Activated CD4-positive, alpha-beta memory T cell treated with anti-CD3 and anti-CD28 coated beads for 36 hours (primary cell): ENCODE results near the gene HOXD1. TPM values are rescaled to one million over a fixed set of nuclear protein-coding genes. Genes with fewer than 3 reads are reported as not detected.

Source experiments
- CTCF ChIA-PET: fragments of 350-600 bp; sonication (Branson Sonifier 250); formaldehyde crosslinking; loops from one replicate; lab custom pipeline; 2021; ENCODE audit warnings: antibody characterized with exemption, inconsistent platforms; lab: Charles Lee
- POLR2A ChIA-PET: fragments of 350-600 bp; sonication (Branson Sonifier 250); formaldehyde crosslinking; loops from one replicate; lab custom pipeline; 2021; ENCODE audit warnings: antibody characterized with exemption; lab: Charles Lee
- DNase-seq: peaks from one replicate; pipeline ENCODE4 v3.0.0-alpha.2; 2020
- H3K27ac Mint-ChIP-seq: one replicate; pipeline ENCODE4 v1.8.0; 2021; ENCODE audit warnings: mixed read lengths
- H3K27me3 Mint-ChIP-seq: one replicate; pipeline ENCODE4 v1.8.0; 2021; ENCODE audit warnings: mixed read lengths
- H3K36me3 Mint-ChIP-seq: one replicate; pipeline ENCODE4 v1.8.0; 2021; ENCODE audit warnings: mixed read lengths
- H3K4me1 Mint-ChIP-seq: one replicate; pipeline ENCODE4 v1.8.0; 2021; ENCODE audit warnings: low read depth, mixed read lengths
- H3K4me3 Mint-ChIP-seq: one replicate; pipeline ENCODE4 v1.8.0; 2021; ENCODE audit warnings: mild to moderate bottlenecking, mixed read lengths
- H3K9me3 Mint-ChIP-seq: one replicate; pipeline ENCODE4 v1.8.0; 2021; ENCODE audit warnings: mixed read lengths
- intact Hi-C: fragments of 100-400 bp; cut with micrococcal nuclease; formaldehyde crosslinking; loops from one replicate; pipeline ENCODE4 v1.15.1; 2023
- total RNA-seq, 2 experiments: library from RNA; stranded (reverse); gene quantifications; one replicate each; pipeline ENCODE4 v1.2.3, GENCODE V29; 2021

Gene HOXD1
- total RNA-seq, 2 experiments from 2014 or later, result not detected

DNA sequence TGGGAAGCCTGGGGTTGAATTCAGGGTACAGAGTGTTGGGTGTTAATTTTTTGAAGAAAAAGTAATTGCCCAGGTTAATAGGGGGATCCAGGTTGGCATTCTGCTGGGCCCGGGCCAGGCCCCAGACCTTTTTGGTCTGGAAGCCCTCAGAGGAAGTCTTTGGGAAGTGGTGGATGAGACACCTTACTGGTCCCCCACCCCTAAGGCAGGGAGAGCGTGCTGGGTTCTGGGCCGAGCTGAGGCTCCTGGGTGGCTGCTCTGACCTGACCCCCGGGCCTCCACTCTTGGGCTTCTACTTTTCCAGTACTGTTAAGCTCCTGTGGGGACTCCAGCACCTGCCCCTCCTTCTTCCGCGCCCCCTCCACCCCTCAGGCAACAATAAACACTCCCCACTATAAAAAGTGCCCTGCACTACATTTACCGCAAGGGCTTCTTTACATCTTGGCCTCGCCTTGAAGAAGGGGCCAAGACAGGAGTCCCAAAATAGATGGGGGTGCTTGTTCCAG is 32.1 kb upstream of the HOXD1 start:
- Mint-ChIP-seq H3K36me3 (peaks cover 4% of the 10 kb centered on the region), H3K9me3 (no peaks in the 10 kb centered on the region), H3K27me3 (peaks cover 63% of the 10 kb centered on the region), H3K27ac (no peak overlapping the region), H3K4me3 (no peak overlapping the region), H3K4me1 (peaks cover 14% of the 10 kb centered on the region)
- CTCF ChIA-PET, result no interaction called here
- intact Hi-C loops, result no loop called here
- POLR2A ChIA-PET, result no interaction called here
- DNase-seq, result no peak

DNA sequence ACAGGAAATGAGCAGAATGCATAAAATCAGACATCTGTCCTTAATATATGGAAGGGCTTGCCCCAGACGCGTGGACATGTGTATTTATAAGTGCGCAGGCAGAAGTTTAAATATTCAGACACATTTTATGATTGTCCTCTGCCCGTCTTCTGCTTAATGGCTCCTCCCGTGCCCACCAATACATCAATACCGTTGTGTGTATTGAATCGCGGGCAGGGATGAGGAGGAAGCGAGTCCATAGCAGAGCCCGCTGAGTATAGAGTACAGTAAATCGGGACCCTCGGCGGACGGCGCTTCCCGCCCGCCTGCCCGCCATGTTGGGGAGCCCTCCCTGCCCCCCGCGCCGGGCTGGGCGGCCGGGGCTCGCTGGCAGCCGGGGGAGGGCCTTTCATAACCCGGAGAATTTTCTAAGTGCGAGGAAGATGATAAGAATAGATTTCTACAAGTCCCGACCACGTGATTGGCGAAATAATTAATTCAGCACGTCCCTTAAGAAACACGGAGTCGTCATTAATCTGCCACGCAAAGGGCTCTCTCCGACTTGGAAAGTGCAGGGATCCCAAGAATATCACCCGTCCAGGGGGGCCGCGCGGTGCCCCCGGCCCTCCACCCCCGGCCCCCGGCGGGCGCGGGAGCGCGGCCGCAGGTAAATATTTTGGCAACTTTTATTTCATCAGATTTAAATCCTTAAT is 31.5 kb upstream of the HOXD1 start, which contains the start of gene HOXD3:
HOXD3 (plus strand) TSS at position 501 of the 692 bp plus-strand sequence. CDS start 11,808 bp downstream, outside the sequence.
- POLR2A ChIA-PET, result no interaction called here
- H3K27me3 Mint-ChIP-seq, result peaks cover 64% of the 10 kb centered on the region
- H3K4me3 Mint-ChIP-seq, result peak within 1 kb of the TSS; percentile 10
- H3K9me3 Mint-ChIP-seq, result no peaks in the 10 kb centered on the region
- DNase-seq, result no peak
- peaks cover 12% of the 10 kb centered on the region for H3K4me1 Mint-ChIP-seq
- intact Hi-C loops, result no loop called here
- H3K36me3 Mint-ChIP-seq, result peaks cover 4% of the 10 kb centered on the region
- peak within 1 kb of the TSS; percentile 38 for H3K27ac Mint-ChIP-seq
- CTCF ChIA-PET, result no interaction called here

DNA sequence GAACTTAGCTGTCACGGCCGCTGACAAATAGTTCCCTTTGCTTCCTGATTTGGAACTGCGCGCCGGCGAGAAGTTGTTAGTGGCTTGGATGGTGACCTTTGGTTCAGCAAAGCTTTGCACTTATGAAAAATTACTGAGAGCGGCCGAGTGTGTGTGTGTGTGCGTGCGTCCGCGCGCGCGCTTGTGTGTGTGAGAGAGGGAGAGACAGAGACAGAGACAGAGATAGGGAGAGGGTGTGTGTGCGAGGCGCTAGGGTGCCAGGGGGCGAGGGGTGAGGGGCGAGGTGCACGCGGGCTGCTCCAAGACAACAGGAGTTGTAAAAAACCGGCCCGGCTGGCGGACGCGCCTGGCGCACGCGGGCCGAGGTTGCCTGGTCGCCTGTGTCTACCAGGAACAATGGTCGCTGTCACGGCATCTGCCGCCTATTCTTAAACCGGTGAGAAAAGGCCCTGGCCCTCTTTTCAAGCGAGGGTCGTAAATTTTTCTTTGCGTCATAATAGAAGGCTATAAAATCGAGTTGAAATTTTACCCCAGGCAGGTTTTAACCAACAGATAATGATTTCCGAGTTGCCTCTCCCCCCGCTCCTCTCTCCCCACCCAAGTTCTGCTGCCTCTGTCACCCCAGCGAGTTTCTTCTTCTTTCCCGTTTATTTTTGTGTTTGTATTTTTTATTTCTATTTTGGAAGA is 30.8 kb upstream of the HOXD1 start:
- Mint-ChIP-seq H3K27me3 (peaks cover 66% of the 10 kb centered on the region), H3K4me3 (peak overlapping the region; percentile 10), H3K9me3 (no peaks in the 10 kb centered on the region), H3K27ac (peak overlapping the region; percentile 38), H3K4me1 (peaks cover 12% of the 10 kb centered on the region), H3K36me3 (peaks cover 4% of the 10 kb centered on the region)
- no peak for DNase-seq
- CTCF ChIA-PET, result no interaction called here
- intact Hi-C loops, result no loop called here
- POLR2A ChIA-PET, result no interaction called here

DNA sequence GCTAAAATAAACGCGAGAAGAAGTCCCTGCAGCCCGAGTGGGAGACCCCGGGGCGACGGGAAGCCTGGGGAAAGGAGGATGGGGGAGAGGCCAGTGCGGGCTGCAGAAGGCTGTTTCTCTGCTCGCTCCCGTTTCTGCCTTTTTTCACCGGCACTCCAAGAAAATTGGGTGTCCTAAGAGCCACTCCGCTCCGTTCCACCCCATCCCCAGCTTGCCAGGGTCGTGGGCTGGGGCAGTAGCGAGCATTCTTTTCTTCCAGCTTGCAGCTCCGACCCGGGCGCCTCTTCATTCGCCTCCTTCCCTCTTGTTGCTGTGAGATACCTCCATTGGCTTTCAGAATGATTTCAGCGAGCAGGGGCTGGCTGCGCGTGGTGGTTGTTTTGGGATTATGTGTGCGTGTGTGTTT is 30.3 kb upstream of the HOXD1 start:
- CTCF ChIA-PET, result interaction anchor here (0.9 kb wide), 1 partner anchor 18 kb away, joined by 3 read pairs; no protein-coding TSS in a partner anchor
- no peak overlapping the region for H3K4me3 Mint-ChIP-seq
- peak overlapping the region; percentile 38 for H3K27ac Mint-ChIP-seq

DNA sequence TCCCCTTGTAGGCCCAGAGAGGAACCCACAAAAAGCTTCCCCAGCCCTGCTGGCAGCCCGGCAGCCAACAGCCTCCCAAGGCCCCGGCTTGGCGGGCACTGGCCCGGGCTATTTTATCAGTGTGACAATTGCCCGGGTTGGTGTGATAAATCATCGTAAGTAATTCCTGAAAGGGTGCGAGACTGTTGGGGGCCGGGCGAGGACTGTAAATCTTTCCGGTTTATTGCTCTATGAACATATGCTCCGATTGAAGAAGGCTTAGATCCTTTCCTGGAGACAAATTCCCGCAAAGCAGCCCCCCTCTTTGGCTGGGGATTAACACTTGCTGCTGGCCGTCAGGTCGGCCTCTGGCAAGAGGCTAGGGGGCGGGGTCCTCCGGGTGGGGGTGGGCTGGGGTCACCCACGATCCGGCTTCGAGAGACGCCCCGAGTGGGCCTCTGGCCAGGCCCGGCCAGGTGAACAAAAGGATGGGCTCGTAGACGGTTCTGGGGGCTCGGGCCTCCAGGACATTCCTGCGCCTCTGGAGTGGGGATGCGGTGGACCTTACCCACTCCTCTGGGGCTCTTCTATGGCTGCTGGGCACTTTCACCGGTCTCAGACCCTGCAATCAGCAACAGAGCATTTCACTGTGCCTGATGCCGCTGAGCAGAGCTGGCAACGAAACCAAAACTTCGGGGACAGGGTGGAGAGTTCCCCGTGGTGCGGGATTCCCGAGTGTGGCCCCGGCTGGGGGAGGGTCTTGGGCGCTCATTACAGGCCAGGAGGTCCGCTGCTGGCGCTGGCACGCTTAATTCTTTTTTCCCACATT is 29.4 kb upstream of the HOXD1 start:
- H3K27ac Mint-ChIP-seq, result no peak overlapping the region
- ChIA-PET POLR2A (no interaction called here), CTCF (interaction anchor here (0.9 kb wide), 1 partner anchor 19 kb away, joined by 3 read pairs; no protein-coding TSS in a partner anchor)
- intact Hi-C loops, result no loop called here
- H3K4me3 Mint-ChIP-seq, result no peak overlapping the region
- H3K4me1 Mint-ChIP-seq, result peaks cover 12% of the 10 kb centered on the region
- H3K27me3 Mint-ChIP-seq, result peaks cover 70% of the 10 kb centered on the region
- DNase-seq, result no peak
- H3K9me3 Mint-ChIP-seq, result no peaks in the 10 kb centered on the region
- peaks cover 6% of the 10 kb centered on the region for H3K36me3 Mint-ChIP-seq

More for the DNA sequence above, 30.3 kb upstream of the HOXD1 start:
- peaks cover 5% of the 10 kb centered on the region for H3K36me3 Mint-ChIP-seq
- no peaks in the 10 kb centered on the region for H3K9me3 Mint-ChIP-seq
- no peak for DNase-seq
- peaks cover 65% of the 10 kb centered on the region for H3K27me3 Mint-ChIP-seq
- peaks cover 12% of the 10 kb centered on the region for H3K4me1 Mint-ChIP-seq
- POLR2A ChIA-PET, result no interaction called here
- intact Hi-C loops, result no loop called here

DNA sequence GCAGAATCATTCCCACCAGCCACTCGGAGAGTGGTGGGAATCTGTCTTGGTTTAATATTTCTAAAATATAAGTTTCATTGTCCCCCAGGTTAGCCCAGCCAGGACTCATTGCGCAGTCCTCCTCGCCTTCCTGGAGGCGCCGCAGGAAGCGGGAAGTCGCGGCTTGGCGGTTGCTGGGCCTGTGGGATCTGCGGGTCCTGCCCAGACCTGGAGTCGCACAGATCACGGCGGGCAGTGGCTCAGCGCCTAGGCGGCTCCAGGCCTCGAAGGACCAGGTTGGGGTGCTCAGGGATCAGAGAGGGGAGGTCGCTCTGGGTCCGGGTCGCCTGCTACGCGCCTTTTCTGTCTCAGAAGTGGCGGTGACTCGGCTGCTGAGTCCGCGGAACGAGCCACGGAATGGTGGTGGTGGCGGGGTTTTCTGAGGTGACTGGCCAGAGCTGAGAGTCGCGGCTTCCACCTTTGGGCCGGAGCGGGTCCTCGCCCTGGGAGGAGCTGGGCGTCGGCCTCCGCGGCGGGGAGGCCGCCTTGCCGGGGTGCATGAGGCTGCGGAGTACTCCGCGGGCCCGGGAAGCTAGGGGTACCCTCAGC is 28.7 kb upstream of the HOXD1 start:
- POLR2A ChIA-PET, result no interaction called here
- Mint-ChIP-seq H3K4me1 (peaks cover 12% of the 10 kb centered on the region), H3K36me3 (peaks cover 6% of the 10 kb centered on the region), H3K27me3 (peaks cover 71% of the 10 kb centered on the region), H3K4me3 (no peak overlapping the region), H3K27ac (no peak overlapping the region), H3K9me3 (no peaks in the 10 kb centered on the region)
- intact Hi-C loops, result loop anchor here (5.0 kb wide), 2 partner anchors 47 to 72 kb away; no protein-coding TSS in a partner anchor
- no peak for DNase-seq
- CTCF ChIA-PET, result interaction anchor here (1.4 kb wide), 2 partner anchors 32 to 295 kb away, joined by 3 to 7 read pairs; no protein-coding TSS in a partner anchor

DNA sequence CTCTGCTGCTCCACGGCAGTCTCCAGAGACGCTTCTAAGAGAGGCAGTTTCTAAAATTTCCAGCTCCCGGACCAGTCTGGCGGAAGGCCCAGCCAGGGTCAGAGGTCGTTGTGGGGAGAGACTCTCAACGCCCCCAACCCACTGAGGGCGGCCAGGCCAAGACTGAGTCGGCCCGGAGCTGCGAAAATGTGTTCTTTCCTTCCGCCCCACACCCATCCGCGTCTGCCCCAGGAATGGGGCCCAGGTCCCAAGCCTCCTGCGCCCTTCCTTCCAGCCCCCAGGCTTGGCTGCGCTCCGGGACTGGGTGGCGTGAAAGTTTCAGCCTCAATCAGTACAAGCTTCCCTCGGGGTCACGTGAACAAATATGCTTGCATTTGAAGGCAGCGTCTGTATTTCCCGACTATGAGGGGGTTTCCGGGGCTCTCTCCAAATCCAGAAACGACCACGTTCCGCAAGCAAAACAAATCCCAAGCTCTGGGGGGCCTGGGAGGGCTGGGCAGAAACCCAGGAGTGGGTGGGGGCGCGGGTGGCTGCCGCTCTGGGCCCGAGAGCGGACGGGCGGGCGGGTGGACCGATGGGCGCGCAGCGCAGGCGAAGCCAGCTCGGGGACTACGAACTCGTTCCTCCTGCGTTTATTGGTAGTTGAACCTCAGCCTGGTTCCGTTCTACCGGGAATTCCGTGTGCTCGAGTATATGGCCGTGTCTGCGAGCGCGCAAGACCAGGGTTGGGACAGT is 28.1 kb upstream of the HOXD1 start:
- ChIA-PET CTCF (interaction anchor here (1.4 kb wide), 2 partner anchors 33 to 295 kb away, joined by 3 to 7 read pairs; no protein-coding TSS in a partner anchor), POLR2A (no interaction called here)
- Mint-ChIP-seq H3K27ac (no peak overlapping the region), H3K4me3 (no peak overlapping the region), H3K36me3 (peaks cover 6% of the 10 kb centered on the region), H3K4me1 (peaks cover 12% of the 10 kb centered on the region), H3K27me3 (peaks cover 72% of the 10 kb centered on the region), H3K9me3 (no peaks in the 10 kb centered on the region)
- intact Hi-C loops, result loop anchor here (5.0 kb wide), 2 partner anchors 48 to 73 kb away; no protein-coding TSS in a partner anchor
- no peak for DNase-seq

DNA sequence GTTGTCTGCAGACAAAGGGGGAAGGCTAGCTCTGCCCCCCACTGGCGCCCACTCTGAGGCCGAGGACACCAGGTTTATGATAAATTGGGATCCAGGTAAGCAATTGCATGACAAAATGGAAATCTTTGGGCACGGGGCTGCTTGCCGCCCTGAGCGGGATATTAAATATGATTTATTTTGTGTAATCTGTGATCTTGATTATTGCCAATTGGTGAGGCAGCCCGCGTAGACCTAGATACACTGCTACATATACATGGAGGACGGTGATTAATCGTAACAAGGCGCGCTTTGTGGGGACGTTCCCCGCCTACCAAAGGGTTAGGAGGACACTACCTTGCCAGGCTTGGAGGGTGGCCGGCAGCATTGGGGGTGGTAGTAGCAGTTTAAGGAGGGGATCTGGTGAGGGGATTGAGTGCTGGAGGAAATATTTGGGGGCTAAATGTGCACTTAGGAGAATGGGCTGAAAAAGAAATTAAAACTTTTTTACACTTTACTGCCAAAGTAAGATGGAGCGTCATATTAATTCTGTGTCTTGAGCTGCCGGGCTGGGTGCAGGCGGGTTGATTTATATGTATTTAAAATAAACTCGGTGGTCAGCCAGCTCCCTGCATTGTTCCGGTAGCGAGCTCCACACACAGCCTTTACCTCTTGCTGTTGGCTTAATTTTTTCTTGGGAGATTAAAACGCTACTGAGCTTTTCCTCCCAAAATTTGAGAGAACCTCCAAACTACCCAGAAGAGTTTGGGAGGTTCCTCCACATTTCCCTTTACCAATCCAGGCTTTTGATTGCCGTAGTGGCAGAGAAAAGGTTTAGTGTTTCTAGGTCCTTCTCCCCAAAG is 27.3 kb upstream of the HOXD1 start:
- Mint-ChIP-seq H3K4me3 (no peak overlapping the region), H3K27ac (no peak overlapping the region), H3K4me1 (peaks cover 12% of the 10 kb centered on the region), H3K9me3 (no peaks in the 10 kb centered on the region), H3K27me3 (peaks cover 76% of the 10 kb centered on the region), H3K36me3 (peaks cover 8% of the 10 kb centered on the region)
- POLR2A ChIA-PET, result no interaction called here
- DNase-seq, result no peak
- intact Hi-C loops, result loop anchor here (5.0 kb wide), 2 partner anchors 49 to 74 kb away; no protein-coding TSS in a partner anchor
- CTCF ChIA-PET, result interaction anchor here (1.0 to 1.8 kb wide), 7 partner anchors 8 to 294 kb away, joined by 3 to 7 read pairs (median 3); no protein-coding TSS in a partner anchor

DNA sequence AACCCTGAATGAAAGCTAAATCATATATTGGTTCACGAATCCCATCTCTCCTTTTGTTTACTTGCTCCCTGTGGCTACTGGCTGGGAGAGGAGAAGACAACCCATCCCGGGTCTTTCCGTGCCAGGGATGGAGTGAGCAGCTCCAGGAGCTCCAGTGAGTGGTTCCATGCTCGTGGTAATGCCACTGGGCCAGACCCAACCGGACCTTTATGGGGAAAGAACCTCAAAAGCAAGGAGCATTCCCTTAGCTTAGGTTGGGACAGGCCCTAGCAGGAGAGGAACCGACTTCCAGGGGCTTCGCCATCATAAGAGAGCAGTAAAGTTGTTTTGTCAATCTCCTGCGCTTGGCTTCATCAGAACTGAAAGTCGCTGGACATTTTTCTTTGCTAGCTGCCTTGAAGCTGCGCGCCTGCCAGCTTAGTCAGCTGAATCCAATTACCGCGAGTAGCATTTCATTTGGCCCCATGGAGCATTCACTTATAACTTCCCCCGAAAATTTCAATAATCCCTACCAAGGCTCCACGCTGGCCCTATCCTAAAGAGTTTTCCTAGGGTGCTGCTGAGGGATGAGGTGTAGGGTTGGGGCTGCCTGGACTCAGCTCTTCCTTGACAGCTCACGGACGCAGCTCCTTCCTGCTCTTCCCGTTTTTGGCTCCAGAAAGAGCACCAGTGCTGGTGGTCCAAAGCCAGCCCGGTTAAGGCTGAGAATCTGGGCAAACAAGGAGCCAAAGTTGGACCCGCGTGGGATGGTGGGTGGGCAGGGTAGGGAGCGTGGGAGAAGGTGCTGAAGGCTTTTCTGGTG is 26.4 kb upstream of the HOXD1 start:
- no peak overlapping the region for H3K4me3 Mint-ChIP-seq
- H3K27ac Mint-ChIP-seq, result no peak overlapping the region
- no peaks in the 10 kb centered on the region for H3K9me3 Mint-ChIP-seq
- peaks cover 8% of the 10 kb centered on the region for H3K36me3 Mint-ChIP-seq
- DNase-seq, result no peak
- peaks cover 78% of the 10 kb centered on the region for H3K27me3 Mint-ChIP-seq
- ChIA-PET CTCF (interaction anchor here (0.8 to 1.8 kb wide), 7 partner anchors 9 to 392 kb away, joined by 3 to 7 read pairs (median 3); no protein-coding TSS in a partner anchor), POLR2A (no interaction called here)
- H3K4me1 Mint-ChIP-seq, result peaks cover 9% of the 10 kb centered on the region
- intact Hi-C loops, result loop anchor here (5.0 kb wide), 2 partner anchors 50 to 75 kb away; no protein-coding TSS in a partner anchor
